GM19328 (cell line): ENCODE data around the gene PTPN5.
A peak's percentile ranks its signal among the peaks of the same experiment; 100 is the strongest.

Experiments used
- ATAC-seq: cut with Tn5 transposase; IDR thresholded peaks from one replicate; pipeline ENCODE4 v1.9.1; 2021; ENCODE audit warnings: mild to moderate bottlenecking, moderate library complexity; ENCODE audit not compliant: unreplicated experiment

The PTPN5 gene

GRCh38 chr11:18743365-18743764 is 48.2 kb downstream of the PTPN5 start:
- ATAC-seq: no peak

DNA sequence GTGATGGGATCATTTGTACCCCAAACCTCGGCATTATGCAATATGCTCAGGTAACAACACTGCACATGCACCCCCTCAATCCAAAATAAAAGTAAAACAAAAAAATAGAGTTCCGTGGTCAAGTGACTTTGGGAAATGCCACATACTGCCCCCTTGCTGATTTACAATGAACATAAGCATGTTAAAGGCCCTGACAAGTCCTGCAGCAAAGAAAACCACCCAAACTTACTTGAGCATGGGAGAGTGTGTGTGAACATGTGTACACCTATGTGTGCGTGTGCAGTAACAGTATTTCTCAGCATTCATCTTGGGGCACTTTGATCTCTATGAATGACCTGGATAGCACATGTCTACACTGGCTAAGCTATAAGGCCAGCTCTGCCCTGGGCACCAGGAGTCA is 49.8 kb downstream of the PTPN5 start:
- no peak for ATAC-seq

GRCh38 chr11:18739685-18740084 is 51.9 kb downstream of the PTPN5 start:
- no peak for ATAC-seq

GRCh38 chr11:18737642-18738041 is 54.0 kb downstream of the PTPN5 start:
- ATAC-seq: no peak

DNA sequence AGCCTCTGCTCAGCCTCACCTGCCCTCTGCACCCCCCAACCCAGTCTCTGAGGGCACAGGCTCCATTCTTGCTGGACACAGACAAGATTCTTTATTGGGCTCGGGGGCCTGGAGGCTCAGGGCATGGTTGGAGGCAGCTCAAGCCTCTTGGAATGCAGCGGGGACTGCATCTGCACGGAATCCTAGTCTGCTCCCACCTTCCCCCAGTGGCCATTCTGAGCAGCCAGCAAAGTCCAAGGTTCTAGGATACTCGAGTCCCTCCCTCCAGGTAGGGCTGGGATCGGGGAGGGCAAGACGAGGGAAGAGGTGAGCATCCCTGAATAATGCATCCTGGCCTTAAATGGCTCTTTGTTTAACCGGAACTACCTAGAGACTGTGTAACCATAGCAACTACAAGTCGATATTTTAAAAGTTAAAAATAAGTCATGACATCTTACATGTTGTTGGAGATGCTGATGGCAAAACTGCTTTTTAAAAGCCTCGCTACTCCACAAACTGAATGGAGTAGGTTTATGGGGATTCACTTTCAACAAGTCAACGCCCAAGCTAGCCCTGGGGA is 54.9 kb downstream of the PTPN5 start:
- no peak for ATAC-seq

- no peak for ATAC-seq
Observed at GRCh38 chr11:18733202-18733601, 58.4 kb downstream of the PTPN5 start.

GRCh38 chr11:18731949-18732821 is 59.4 kb downstream of the PTPN5 start:
- no peak for ATAC-seq

DNA sequence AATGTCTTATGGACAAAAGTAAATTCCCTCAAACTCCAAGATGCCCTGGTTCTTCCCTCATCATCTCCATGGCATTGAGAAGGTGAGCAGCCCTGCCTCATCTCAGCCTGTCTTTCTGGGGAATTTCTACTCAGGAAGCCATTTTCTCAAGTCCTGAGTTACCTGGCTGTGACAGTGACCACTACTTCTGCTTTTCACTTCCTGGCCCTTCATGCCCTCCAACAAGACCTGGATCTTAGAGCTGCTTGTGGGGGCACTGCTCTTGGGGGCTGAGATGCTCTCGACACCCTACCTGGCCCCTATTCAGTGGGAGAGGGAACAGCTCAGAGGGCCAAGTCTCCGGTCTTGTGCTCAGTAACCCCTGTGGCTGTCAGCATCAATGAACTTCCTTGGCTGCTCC is 60.2 kb downstream of the PTPN5 start:
- no peak for ATAC-seq

DNA sequence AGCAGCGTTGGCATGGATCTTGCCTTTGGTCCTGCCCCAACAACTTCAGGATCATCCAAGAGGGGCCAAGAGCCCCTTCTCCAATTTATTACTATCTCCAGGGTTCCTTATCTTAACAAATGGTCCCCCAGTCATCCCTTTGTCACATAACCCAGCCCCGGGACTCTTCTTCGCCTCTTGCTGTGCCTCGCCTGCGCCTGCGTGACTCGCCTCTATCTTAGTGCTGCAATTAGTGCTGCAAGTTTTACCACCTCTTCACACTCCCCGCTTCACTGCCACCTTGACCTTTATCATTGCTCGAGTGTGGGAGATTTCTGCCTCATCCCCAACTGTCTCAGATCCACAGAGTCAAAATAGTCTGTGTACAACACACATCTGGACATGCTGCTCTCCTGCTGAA is 61.6 kb downstream of the PTPN5 start:
- ATAC-seq: no peak

DNA sequence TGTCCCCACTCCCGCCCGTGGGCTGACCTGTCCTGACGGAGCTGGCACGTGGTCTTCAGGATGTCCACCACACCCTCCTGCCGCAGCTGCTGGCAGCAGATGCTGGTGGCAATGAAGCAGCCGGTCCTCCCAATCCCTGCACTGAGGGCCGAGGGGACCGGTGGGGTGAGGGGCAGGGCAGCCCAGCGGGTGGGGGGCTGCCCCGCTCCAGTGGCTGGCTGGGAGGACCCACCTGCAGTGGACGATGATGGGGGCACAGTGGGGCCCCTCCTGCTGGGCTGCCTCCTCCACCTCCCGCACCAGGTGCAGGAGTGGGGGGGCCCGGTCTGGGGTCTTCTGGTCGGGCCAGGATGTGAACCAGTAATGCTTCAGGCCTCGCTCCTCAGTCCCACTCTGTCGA is 62.2 kb downstream of the PTPN5 start:
- no peak for ATAC-seq

GRCh38 chr11:18728658-18729057 is 62.9 kb downstream of the PTPN5 start:
- ATAC-seq: no peak

- no peak for ATAC-seq
Observed at GRCh38 chr11:18727479-18728236, 63.9 kb downstream of the PTPN5 start.

DNA sequence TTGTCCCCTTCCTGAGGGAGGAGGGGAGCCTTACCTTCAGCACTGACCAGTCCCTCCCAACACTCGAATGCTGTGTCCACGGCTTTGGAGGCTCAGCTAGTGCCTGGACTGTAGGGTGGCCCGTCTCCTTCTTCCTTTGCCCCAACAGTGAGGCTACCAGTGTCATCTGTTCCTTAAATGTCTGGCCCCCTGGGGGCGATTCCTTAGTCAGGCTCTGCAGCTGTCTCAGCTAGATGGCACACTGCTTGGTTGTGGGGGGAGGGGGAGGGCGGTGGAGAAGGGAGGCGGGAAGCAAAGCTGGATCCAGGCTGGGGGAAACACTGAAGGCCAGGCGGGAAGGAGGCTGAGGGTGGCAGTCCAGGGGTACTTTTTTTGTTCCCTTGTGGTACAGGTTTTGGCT is 65.6 kb downstream of the PTPN5 start, which contains the start of gene IGSF22:
IGSF22 (minus strand) TSS at position 149 of the 400 bp plus-strand sequence. CDS start 1,952 bp downstream, outside the sequence.
- ATAC-seq: no peak

- ATAC-seq: no peak
Observed at GRCh38 chr11:18723991-18724390, 67.6 kb downstream of the PTPN5 start.

GRCh38 chr11:18722293-18722637 is 69.3 kb downstream of the PTPN5 start:
- ATAC-seq: no peak

DNA sequence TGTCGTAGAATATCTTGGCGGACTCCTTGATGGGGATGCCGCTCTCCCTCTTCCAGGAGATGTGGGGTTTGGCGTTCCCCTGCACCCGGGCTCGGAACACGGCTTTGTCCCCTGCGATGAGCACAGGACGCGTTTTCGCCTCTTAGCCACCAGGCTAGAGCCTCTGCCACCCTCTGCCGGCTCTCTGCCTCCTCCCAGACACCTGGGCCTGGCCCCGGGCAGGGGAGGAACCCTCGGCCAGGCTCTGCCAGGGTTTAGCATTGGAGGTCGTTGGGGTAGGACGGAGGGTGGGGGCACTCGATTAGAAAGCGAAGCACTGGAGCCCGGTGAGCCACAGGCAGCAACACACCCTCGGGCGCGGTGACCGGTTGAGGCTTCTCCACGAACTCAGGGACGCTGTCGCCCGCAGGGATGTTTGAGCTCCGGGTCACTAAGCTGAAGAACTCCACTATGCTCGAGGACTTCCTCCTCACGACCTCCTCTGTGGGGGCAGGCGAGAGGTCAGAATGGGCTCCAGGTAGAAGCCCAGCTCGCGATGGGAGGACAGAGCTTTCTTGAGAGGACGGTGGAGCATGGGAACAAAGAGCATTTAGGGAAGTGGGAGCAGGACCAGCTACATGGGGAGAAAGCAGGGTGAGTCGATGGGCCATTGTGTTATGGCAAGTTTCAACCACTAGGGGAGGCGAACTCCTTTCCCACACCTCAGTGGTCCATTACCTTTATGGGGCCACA is 69.9 kb downstream of the PTPN5 start:
- no peak for ATAC-seq

GRCh38 chr11:18720808-18721560 is 70.6 kb downstream of the PTPN5 start:
- peak; percentile 82 for ATAC-seq

DNA sequence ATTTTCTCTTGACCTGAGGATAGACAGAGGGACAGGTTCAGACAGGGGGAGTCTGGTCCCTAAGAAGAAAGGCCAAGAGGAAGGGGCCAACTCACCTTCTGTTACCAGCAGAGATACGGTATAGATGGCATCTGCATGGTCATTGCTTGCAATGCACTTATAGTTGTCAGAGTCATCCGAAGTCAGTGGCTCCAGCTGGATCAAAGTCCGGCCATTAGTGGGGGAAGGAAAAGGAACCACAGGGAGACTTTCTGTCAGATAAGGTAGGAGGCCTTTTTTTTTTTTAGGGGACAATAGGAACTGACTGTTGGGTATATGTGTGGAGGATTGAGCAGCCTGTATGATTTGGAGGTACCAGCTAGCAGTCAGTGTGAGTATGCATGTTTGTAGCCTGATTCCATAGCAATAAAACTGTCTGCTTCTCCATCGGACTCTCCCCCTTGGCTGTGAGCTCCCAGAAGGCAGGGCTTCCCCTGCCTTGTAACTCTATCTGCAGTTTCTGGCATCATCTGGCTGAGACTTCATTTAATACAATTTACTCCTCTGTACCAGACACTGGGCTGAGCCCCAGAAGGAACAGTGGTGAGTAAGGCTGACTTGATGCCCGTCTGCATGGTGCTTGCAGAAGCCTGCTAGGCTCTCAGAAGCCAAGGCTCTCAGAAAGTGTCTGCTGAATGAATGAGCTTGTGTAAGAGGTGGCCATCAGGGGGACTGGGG is 71.3 kb downstream of the PTPN5 start:
- ATAC-seq: no peak

DNA sequence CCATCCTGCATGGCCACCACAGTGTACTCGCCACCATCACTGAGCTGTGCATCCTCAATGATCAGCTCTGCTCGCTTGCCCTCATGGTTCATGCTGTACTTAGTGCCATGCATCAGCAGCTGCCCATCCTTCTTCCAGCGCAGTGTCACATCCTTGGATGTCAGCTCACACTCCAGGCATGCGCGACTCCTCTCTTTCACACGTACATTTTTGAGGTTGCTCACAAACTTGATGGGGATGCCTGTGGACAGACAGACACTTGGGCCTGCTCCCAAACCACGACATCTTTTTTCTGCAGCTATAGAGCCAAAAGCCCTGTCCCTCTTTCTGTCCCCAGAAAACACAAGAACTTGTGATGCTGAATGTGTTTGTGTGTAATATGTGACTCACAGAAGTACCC is 76.1 kb downstream of the PTPN5 start:
- no peak for ATAC-seq

DNA sequence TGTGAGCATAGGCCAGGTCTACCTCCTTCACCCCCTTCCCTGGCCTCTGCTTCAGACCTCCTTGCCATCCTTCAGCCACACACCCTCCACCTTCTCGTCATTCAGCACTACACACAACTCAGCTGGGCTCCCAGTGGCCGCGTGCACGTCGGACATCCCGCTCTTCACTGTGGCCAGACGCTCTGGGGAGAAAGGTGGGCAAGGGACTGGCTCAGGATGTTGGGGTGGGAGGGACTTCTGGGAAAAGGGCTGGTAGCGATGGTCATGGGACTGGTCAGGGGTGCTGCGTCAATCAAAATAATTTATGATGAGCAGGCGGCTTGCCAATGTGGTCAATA is 77.2 kb downstream of the PTPN5 start:
- no peak for ATAC-seq
